Kidney epithelial cell (primary cell): ENCODE data around the gene MYO1D. TPM values are rescaled to one million over a fixed set of nuclear protein-coding genes. Genes with fewer than 3 reads are reported as not detected.

ENCODE experiments used
- DNase-seq: peaks from one replicate; pipeline ENCODE4 v3.0.0-alpha.2; 2010; ENCODE audit warnings: low read depth
- H3K27me3 ChIP-seq: 2 replicates; pipeline ENCODE4 v1.6.0; 2011; ENCODE audit warnings: low read length; ENCODE audit not compliant: control insufficient read depth, insufficient read depth
- H3K36me3 ChIP-seq: 2 replicates; pipeline ENCODE4 v1.5.1; 2011; ENCODE audit warnings: low read length; ENCODE audit not compliant: control insufficient read depth, insufficient read depth
- H3K4me3 ChIP-seq: 2 replicates; pipeline ENCODE4 v1.5.1; 2011; ENCODE audit warnings: low read depth, mild to moderate bottlenecking, control low read depth, low read length
- CTCF ChIP-seq: IDR thresholded peaks from 2 replicates; pipeline ENCODE4 v1.5.1; 2011; ENCODE audit warnings: mild to moderate bottlenecking, moderate library complexity, low read length, control low read depth, inconsistent platforms; ENCODE audit not compliant: insufficient read depth, poor library complexity, severe bottlenecking
- total RNA-seq: library from RNA; depleted of rRNA; stranded (reverse); fragments of >200 nt; gene quantifications from 2 replicates; pipeline ENCODE4 v1.2.3, GENCODE V29; 2015

Gene MYO1D
- total RNA-seq, 1 donor from 2014 or later: 95.5 TPM

GRCh38 chr17:32815460-32815859 lies 61.5 kb downstream of the MYO1D start:
- TF ChIP-seq CTCF: no peak
- Histone ChIP-seq H3K27me3 (no peaks in the 10 kb centered on the region), H3K36me3 (no peaks in the 10 kb centered on the region), H3K4me3 (no peak overlapping the region)
- DNase-seq: no peak

- no peak for DNase-seq
- Histone ChIP-seq H3K4me3 (no peak overlapping the region), H3K36me3 (no peaks in the 10 kb centered on the region), H3K27me3 (no peaks in the 10 kb centered on the region)
- no peak for TF ChIP-seq CTCF
Measured at GRCh38 chr17:32814836-32815235, 62.1 kb downstream of the MYO1D start.

GRCh38 chr17:32813021-32813420 lies 63.9 kb downstream of the MYO1D start:
- Histone ChIP-seq H3K4me3 (no peak overlapping the region), H3K27me3 (no peaks in the 10 kb centered on the region), H3K36me3 (no peaks in the 10 kb centered on the region)
- no peak for TF ChIP-seq CTCF
- DNase-seq: no peak

GRCh38 chr17:32810690-32811089 lies 66.2 kb downstream of the MYO1D start:
- no peak for TF ChIP-seq CTCF
- DNase-seq: no peak
- no peak overlapping the region for H3K4me3 ChIP-seq
- no peaks in the 10 kb centered on the region for H3K27me3 ChIP-seq
- H3K36me3 ChIP-seq: no peaks in the 10 kb centered on the region

- no peak for TF ChIP-seq CTCF
- Histone ChIP-seq H3K4me3 (no peak overlapping the region), H3K27me3 (no peaks in the 10 kb centered on the region), H3K36me3 (no peaks in the 10 kb centered on the region)
- no peak for DNase-seq
Measured at GRCh38 chr17:32807577-32807976, 69.3 kb downstream of the MYO1D start.

GRCh38 chr17:32806646-32807045 lies 70.3 kb downstream of the MYO1D start:
- no peak for DNase-seq
- no peak for TF ChIP-seq CTCF
- Histone ChIP-seq H3K27me3 (no peaks in the 10 kb centered on the region), H3K4me3 (no peak overlapping the region), H3K36me3 (no peaks in the 10 kb centered on the region)
